ENCODE data around the gene DNASE1. TPM values are rescaled to one million over a fixed set of nuclear protein-coding genes. Genes with fewer than 3 reads are reported as not detected.

Gene DNASE1
- total RNA-seq, 1 experiment from 2014 or later = 13.9 TPM

GRCh38 chr16:3609895-3610697 lies 44.4 kb upstream of the DNASE1 start:
- no peaks in the 10 kb centered on the region for H3K27me3 Mint-ChIP-seq (ENCODE audit: low read depth)
- peak overlapping the region; percentile 99 for H3K4me3 Mint-ChIP-seq
- TF ChIP-seq CTCF (IDR thresholded peaks at IDR 0.05) = no peak
- TF ChIP-seq MYBL2 (CRISPR knock-in tag; IDR thresholded peaks at IDR 0.05) = no peak
- no peak for TF ChIP-seq KAT7 (CRISPR knock-in tag; IDR thresholded peaks at IDR 0.05; ENCODE audit: borderline replicate concordance)
- TF ChIP-seq ETV6 (CRISPR knock-in tag; IDR thresholded peaks at IDR 0.05) = no peak
- peaks cover 23% of the 10 kb centered on the region for H3K4me1 Mint-ChIP-seq
- ChIA-PET POLR2A (no interaction called here), CTCF (interaction anchor here (1.2 kb wide), 1 partner anchor 44 kb away, joined by 3 read pairs; no protein-coding TSS in a partner anchor)
- ATAC-seq (no peak), DNase-seq (ENCODE audit: low spot score) (peak; percentile 1)
- H3K36me3 Mint-ChIP-seq = peaks cover 11% of the 10 kb centered on the region
- peak overlapping the region; percentile 26; the same call in 1 of the 2 replicates for H3K27ac Mint-ChIP-seq
- H3K9me3 Mint-ChIP-seq = no peaks in the 10 kb centered on the region

GRCh38 chr16:3610698-3611145 lies 43.8 kb upstream of the DNASE1 start:
- DNase-seq (ENCODE audit: low spot score) = no peak
- Mint-ChIP-seq H3K36me3 (peaks cover 11% of the 10 kb centered on the region), H3K4me3 (peak overlapping the region; percentile 99), H3K27ac (peak overlapping the region; percentile 26), H3K9me3 (no peaks in the 10 kb centered on the region), H3K4me1 (peaks cover 23% of the 10 kb centered on the region), H3K27me3 (ENCODE audit: low read depth) (no peaks in the 10 kb centered on the region)
- no peak for ATAC-seq
- ChIA-PET CTCF (interaction anchor here (1.2 kb wide), 1 partner anchor 43 kb away, joined by 3 read pairs; no protein-coding TSS in a partner anchor), POLR2A (no interaction called here)
- no peak for TF ChIP-seq ZNF232 (CRISPR knock-in tag; IDR thresholded peaks at IDR 0.05)
- no peak for TF ChIP-seq FOXP4 (CRISPR knock-in tag; IDR thresholded peaks at IDR 0.05)
- TF ChIP-seq SMAD3 (CRISPR knock-in tag; IDR thresholded peaks at IDR 0.05; ENCODE audit: borderline replicate concordance) = no peak
- TF ChIP-seq ZNF263 (CRISPR knock-in tag; IDR thresholded peaks at IDR 0.05; ENCODE audit: low read depth) = no peak
- TF ChIP-seq E2F5 (CRISPR knock-in tag; IDR thresholded peaks at IDR 0.05) = no peak
- no peak for TF ChIP-seq NFATC4 (CRISPR knock-in tag; IDR thresholded peaks at IDR 0.05)
- TF ChIP-seq RORB (CRISPR knock-in tag; IDR thresholded peaks at IDR 0.05) = no peak
- TF ChIP-seq ZNF423 (CRISPR knock-in tag; IDR thresholded peaks at IDR 0.05) = no peak
- no peak for TF ChIP-seq MAX (CRISPR knock-in tag; IDR thresholded peaks at IDR 0.05)
- no peak for TF ChIP-seq TCF7 (CRISPR knock-in tag; IDR thresholded peaks at IDR 0.05; ENCODE audit: low read depth)
- TF ChIP-seq ZNF512 (CRISPR knock-in tag; IDR thresholded peaks at IDR 0.05; ENCODE audit: borderline replicate concordance) = no peak
- TF ChIP-seq ZNF281 (CRISPR knock-in tag; IDR thresholded peaks at IDR 0.05) = no peak
- no peak for TF ChIP-seq AFF4 (CRISPR knock-in tag; IDR thresholded peaks at IDR 0.05; ENCODE audit: borderline replicate concordance)
- no peak for TF ChIP-seq GABPB1 (CRISPR knock-in tag; IDR thresholded peaks at IDR 0.05)
- no peak for TF ChIP-seq ESRRA (CRISPR knock-in tag; IDR thresholded peaks at IDR 0.05; ENCODE audit: borderline replicate concordance)
- no peak for TF ChIP-seq SP1 (CRISPR knock-in tag; conservative IDR thresholded peaks at IDR 0.05)
- no peak for TF ChIP-seq FOXP1 (CRISPR knock-in tag; IDR thresholded peaks at IDR 0.05; ENCODE audit: borderline replicate concordance)

Data from WTC11 (cell line).